Thymus (tissue), 11 donors: ENCODE measurements around the gene SMIM41. TPM values are rescaled to one million over a fixed set of nuclear protein-coding genes. Genes with fewer than 3 reads are reported as not detected.

Experiments used
- DNase-seq, 9 donors: peaks; one replicate each; pipeline ENCODE4 v3.0.0-alpha.2; 2013; ENCODE audit warnings: low spot score in 9 of 9, low read depth in 6 of 9, missing footprints in 1 of 9
- H3K27ac ChIP-seq, 2 donors: one replicate each; pipeline ENCODE4 v1.5.1; 2013; ENCODE audit warnings: control low read depth in 1 of 2, low read depth in 1 of 2, low read length in 1 of 2, mild to moderate bottlenecking in 1 of 2, moderate library complexity in 1 of 2
- H3K27me3 ChIP-seq, 2 donors: one replicate each; pipeline ENCODE4 v1.5.1; 2013; ENCODE audit warnings: low read length in 1 of 2; ENCODE audit not compliant: control insufficient read depth in 2 of 2, insufficient read depth in 1 of 2
- H3K36me3 ChIP-seq, 2 donors: one replicate each; pipeline ENCODE4 v1.5.1; 2013; ENCODE audit warnings: low read length in 1 of 2, mild to moderate bottlenecking in 1 of 2, moderate library complexity in 1 of 2; ENCODE audit not compliant: control insufficient read depth in 2 of 2, insufficient read depth in 2 of 2
- H3K4me1 ChIP-seq, 2 donors: one replicate each; pipeline ENCODE4 v1.5.1; 2013; ENCODE audit warnings: low read length in 2 of 2; ENCODE audit not compliant: control insufficient read depth in 2 of 2, insufficient read depth in 2 of 2
- H3K4me3 ChIP-seq, 2 donors: one replicate each; pipeline ENCODE4 v1.5.1; 2013; ENCODE audit warnings: low read length in 2 of 2, control low read depth in 1 of 2, mild to moderate bottlenecking in 1 of 2
- H3K9me3 ChIP-seq, 2 donors: one replicate each; pipeline ENCODE4 v1.5.1; 2013; ENCODE audit warnings: low read length in 1 of 2, mild to moderate bottlenecking in 1 of 2; ENCODE audit not compliant: control insufficient read depth in 2 of 2, insufficient read depth in 1 of 2
- WGBS: extraction: QIAGEN DNeasy Blood & Tissue Kit; methylation state at CpG from one replicate; pipeline ENCODE4 v1.1.7; 2013; 5-methylcytosine and 5-hydroxymethylcytosine counted together
- polyA plus RNA-seq: library from polyadenylated mRNA; stranded (reverse); fragments of 200-250 nt; gene quantifications from one replicate; pipeline ENCODE4 v1.2.3, GENCODE V29; 2013
- total RNA-seq: library from RNA; stranded (reverse); fragments of 120-200 nt; gene quantifications from one replicate; pipeline ENCODE4 v1.2.4, GENCODE V29; 2013
- donor health status: healthy.

SMIM41 gene
- total and polyA plus RNA-seq, 2 donors: 0.14 to 0.42 TPM

GRCh38 chr12:52038447-52038846, 41.1 kb upstream of the SMIM41 start:
- H3K27ac ChIP-seq: no peak overlapping the region
- no peak for DNase-seq
- H3K4me1 ChIP-seq: peaks cover 27 to 62% of the 10 kb centered on the region in 2 donors
- H3K4me3 ChIP-seq: no peak overlapping the region
- peaks cover 19 to 72% of the 10 kb centered on the region in 2 donors for H3K27me3 ChIP-seq
- WGBS: 93% methylated on average over 6 of the region's 6 CpGs
- H3K9me3 ChIP-seq: peaks cover 0 to 2% of the 10 kb centered on the region in 2 donors
- no peaks in the 10 kb centered on the region for H3K36me3 ChIP-seq

GRCh38 chr12:52041035-52041434, 38.5 kb upstream of the SMIM41 start:
- H3K9me3 ChIP-seq: peaks cover 0 to 4% of the 10 kb centered on the region in 2 donors
- peaks cover 10 to 56% of the 10 kb centered on the region in 2 donors for H3K27me3 ChIP-seq
- H3K4me1 ChIP-seq: peaks cover 24 to 50% of the 10 kb centered on the region in 2 donors
- no peaks in the 10 kb centered on the region for H3K36me3 ChIP-seq
- no peak overlapping the region for H3K27ac ChIP-seq
- DNase-seq: no peak
- H3K4me3 ChIP-seq: no peak overlapping the region
- WGBS: 94% methylated on average over 3 of the region's 3 CpGs

- Histone ChIP-seq H3K27me3 (peaks cover 6 to 49% of the 10 kb centered on the region in 2 donors), H3K27ac (no peak overlapping the region), H3K9me3 (peaks cover 0 to 4% of the 10 kb centered on the region in 2 donors), H3K4me3 (peak overlapping the region in 1 of 2 donors; percentile 8), H3K36me3 (no peaks in the 10 kb centered on the region), H3K4me1 (peaks cover 22 to 44% of the 10 kb centered on the region in 2 donors)
- peak in 4 of 9 donors; percentile 62 to 83 (median 73) for DNase-seq
- 24% methylated on average over 6 of the region's 6 CpGs for WGBS
Observed at GRCh38 chr12:52041695-52042123, 37.8 kb upstream of the SMIM41 start.

GRCh38 chr12:52042706-52043385, 36.7 kb upstream of the SMIM41 start:
- no peak for DNase-seq
- peaks cover 17 to 35% of the 10 kb centered on the region in 2 donors for H3K4me1 ChIP-seq
- H3K36me3 ChIP-seq: no peaks in the 10 kb centered on the region
- 92% methylated on average over 8 of the region's 8 CpGs for WGBS
- no peak overlapping the region for H3K4me3 ChIP-seq
- peaks cover 0 to 39% of the 10 kb centered on the region in 2 donors for H3K27me3 ChIP-seq
- H3K9me3 ChIP-seq: peaks cover 0 to 4% of the 10 kb centered on the region in 2 donors
- no peak overlapping the region for H3K27ac ChIP-seq

GRCh38 chr12:52043386-52044212, 35.9 kb upstream of the SMIM41 start:
- Histone ChIP-seq H3K9me3 (peaks cover 0 to 4% of the 10 kb centered on the region in 2 donors), H3K4me3 (no peak overlapping the region), H3K36me3 (no peaks in the 10 kb centered on the region), H3K4me1 (peaks cover 17 to 32% of the 10 kb centered on the region in 2 donors), H3K27ac (no peak overlapping the region), H3K27me3 (peaks cover 0 to 34% of the 10 kb centered on the region in 2 donors)
- no peak for DNase-seq
- 96% methylated on average over 21 of the region's 21 CpGs for WGBS

GRCh38 chr12:52044292-52044983, 35.1 kb upstream of the SMIM41 start:
- Histone ChIP-seq H3K9me3 (peaks cover 0 to 4% of the 10 kb centered on the region in 2 donors), H3K36me3 (no peaks in the 10 kb centered on the region), H3K27me3 (peaks cover 0 to 34% of the 10 kb centered on the region in 2 donors), H3K4me3 (no peak overlapping the region), H3K4me1 (peaks cover 17 to 32% of the 10 kb centered on the region in 2 donors), H3K27ac (peak overlapping the region in 1 of 2 donors; percentile 36)
- DNase-seq: no peak
- WGBS: 96% methylated on average over 18 of the region's 18 CpGs

GRCh38 chr12:52045794-52046199, 33.7 kb upstream of the SMIM41 start:
- Histone ChIP-seq H3K9me3 (peaks cover 0 to 9% of the 10 kb centered on the region in 2 donors), H3K36me3 (no peaks in the 10 kb centered on the region), H3K27me3 (peaks cover 10 to 34% of the 10 kb centered on the region in 2 donors), H3K4me3 (no peak overlapping the region), H3K27ac (peak overlapping the region in 1 of 2 donors; percentile 11), H3K4me1 (peaks cover 25 to 44% of the 10 kb centered on the region in 2 donors)
- 34% methylated on average over 4 of the region's 4 CpGs for WGBS
- no peak for DNase-seq

GRCh38 chr12:52046859-52047258, 32.6 kb upstream of the SMIM41 start:
- no peak for DNase-seq
- H3K27me3 ChIP-seq: peaks cover 10 to 44% of the 10 kb centered on the region in 2 donors
- peaks cover 0 to 9% of the 10 kb centered on the region in 2 donors for H3K9me3 ChIP-seq
- 89% methylated on average over 7 of the region's 7 CpGs for WGBS
- no peak overlapping the region for H3K27ac ChIP-seq
- no peaks in the 10 kb centered on the region for H3K36me3 ChIP-seq
- no peak overlapping the region for H3K4me3 ChIP-seq
- peaks cover 24 to 47% of the 10 kb centered on the region in 2 donors for H3K4me1 ChIP-seq
